ENCODE results near the gene ST8SIA6. TPM values are rescaled to one million over a fixed set of nuclear protein-coding genes. Genes with fewer than 3 reads are reported as not detected.

The ST8SIA6 gene
- total RNA-seq, 1 donor from 2014 or later, result 0.13 TPM

DNA sequence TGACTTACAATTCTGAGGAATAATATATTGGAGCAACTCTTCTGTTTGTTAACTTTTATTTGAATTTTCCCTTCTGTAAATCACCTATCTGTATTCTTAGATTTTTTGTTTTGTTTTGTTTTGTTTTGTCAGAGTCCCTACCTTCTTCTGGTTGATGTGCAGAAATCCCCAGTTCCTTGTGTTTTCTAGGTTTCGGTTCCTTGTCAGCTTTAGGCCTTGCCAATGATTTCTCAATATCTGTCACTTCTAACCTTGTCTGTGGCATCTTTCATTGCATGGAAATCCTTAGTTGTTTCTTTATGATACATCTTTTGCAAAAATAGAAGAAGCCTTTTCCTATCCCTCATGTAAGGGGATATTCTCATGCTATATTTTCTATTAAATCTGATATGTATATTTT, 21.7 kb upstream of the ST8SIA6 start:
- H3K27me3 Mint-ChIP-seq, result peaks cover 9% of the 10 kb centered on the region
- no peak overlapping the region for H3K27ac Mint-ChIP-seq
- intact Hi-C loops (cut with micrococcal nuclease), result no loop called here
- H3K36me3 Mint-ChIP-seq (ENCODE audit: low read depth), result no peaks in the 10 kb centered on the region
- POLR2A ChIA-PET, result no interaction called here
- H3K9me3 Mint-ChIP-seq, result peaks cover under 1% of the 10 kb centered on the region
- TF ChIP-seq, protein P1, sequence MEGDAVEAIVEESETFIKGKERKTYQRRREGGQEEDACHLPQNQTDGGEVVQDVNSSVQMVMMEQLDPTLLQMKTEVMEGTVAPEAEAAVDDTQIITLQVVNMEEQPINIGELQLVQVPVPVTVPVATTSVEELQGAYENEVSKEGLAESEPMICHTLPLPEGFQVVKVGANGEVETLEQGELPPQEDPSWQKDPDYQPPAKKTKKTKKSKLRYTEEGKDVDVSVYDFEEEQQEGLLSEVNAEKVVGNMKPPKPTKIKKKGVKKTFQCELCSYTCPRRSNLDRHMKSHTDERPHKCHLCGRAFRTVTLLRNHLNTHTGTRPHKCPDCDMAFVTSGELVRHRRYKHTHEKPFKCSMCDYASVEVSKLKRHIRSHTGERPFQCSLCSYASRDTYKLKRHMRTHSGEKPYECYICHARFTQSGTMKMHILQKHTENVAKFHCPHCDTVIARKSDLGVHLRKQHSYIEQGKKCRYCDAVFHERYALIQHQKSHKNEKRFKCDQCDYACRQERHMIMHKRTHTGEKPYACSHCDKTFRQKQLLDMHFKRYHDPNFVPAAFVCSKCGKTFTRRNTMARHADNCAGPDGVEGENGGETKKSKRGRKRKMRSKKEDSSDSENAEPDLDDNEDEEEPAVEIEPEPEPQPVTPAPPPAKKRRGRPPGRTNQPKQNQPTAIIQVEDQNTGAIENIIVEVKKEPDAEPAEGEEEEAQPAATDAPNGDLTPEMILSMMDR (IDR thresholded peaks at IDR 0.05), result no peak
- DNase-seq (no peak), ATAC-seq (ENCODE audit: low read depth) (no peak)
- H3K4me1 Mint-ChIP-seq, result no peaks in the 10 kb centered on the region
- CTCF ChIA-PET, result no interaction called here
- H3K4me3 Mint-ChIP-seq, result no peak overlapping the region

DNA sequence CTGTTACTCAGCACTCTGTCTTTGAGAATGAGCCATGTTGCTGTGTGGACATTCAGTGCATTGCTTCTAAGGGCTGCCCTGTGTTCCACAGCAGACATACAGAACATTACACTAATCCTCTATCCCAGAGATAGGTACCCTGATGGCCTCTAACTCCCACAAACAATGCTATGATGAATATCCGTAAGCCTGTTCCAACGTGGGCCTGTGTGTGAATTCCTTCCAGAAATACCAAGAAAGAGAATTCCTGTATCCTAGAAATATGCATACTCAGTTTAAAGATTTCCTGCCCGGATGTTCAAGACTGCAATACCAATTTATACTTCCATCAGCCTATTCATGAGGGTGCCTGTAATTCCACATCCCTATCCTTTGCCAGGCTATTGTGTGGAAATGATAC, 21.3 kb upstream of the ST8SIA6 start:
- ChIA-PET CTCF (no interaction called here), POLR2A (no interaction called here)
- ATAC-seq (ENCODE audit: low read depth), result no peak
- H3K4me3 Mint-ChIP-seq, result no peak overlapping the region
- H3K4me1 Mint-ChIP-seq, result no peaks in the 10 kb centered on the region
- H3K27me3 Mint-ChIP-seq, result peaks cover 9% of the 10 kb centered on the region
- TF ChIP-seq, protein P1 (IDR thresholded peaks at IDR 0.05), result no peak
- H3K27ac Mint-ChIP-seq, result no peak overlapping the region
- no peak for DNase-seq
- no peaks in the 10 kb centered on the region for H3K36me3 Mint-ChIP-seq (ENCODE audit: low read depth)
- intact Hi-C loops (cut with micrococcal nuclease), result no loop called here
- no peaks in the 10 kb centered on the region for H3K9me3 Mint-ChIP-seq

DNA sequence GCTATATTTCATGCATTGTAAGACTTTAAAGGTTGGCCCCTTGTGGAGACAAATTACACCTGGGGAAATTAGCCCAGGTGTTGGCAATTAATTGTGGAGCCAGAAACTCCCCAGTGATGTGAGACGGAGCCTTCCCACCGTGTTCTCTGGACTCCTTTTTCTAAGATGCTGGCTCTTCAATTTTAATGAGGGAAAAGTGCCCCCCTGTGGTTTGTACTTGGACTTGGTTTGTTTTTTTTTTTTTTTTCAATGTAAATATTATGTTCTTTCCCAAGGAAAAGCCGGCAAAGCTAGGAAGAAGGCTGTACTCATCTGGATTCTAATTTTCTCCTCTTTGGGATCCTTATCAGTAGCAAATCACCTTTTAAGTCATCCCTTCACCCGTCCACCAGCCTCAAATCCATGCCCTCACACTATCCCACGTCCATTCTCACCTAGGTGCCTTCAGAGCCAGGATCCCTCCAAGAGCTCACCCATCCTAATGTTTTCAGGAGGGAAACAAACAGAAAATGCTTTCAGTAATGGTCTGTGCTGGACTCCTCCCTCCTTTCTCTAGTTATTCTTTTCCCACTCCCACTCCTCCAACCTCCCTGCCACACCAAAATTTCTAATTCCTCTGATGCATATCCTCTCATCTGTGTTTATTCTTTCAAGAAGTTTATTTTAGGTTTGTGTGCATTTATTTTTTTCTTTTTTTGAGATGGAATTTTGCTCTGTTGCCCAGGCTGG, 20.4 kb upstream of the ST8SIA6 start:
- Mint-ChIP-seq H3K4me3 (no peak overlapping the region), H3K9me3 (peaks cover 3% of the 10 kb centered on the region), H3K27me3 (peaks cover 9% of the 10 kb centered on the region), H3K36me3 (ENCODE audit: low read depth) (no peaks in the 10 kb centered on the region), H3K27ac (no peak overlapping the region), H3K4me1 (no peaks in the 10 kb centered on the region)
- ATAC-seq (ENCODE audit: low read depth), result no peak
- ChIA-PET CTCF (no interaction called here), POLR2A (no interaction called here)
- intact Hi-C loops (cut with micrococcal nuclease), result no loop called here
- TF ChIP-seq, protein P1 (IDR thresholded peaks at IDR 0.05), result no peak
- no peak for DNase-seq

DNA sequence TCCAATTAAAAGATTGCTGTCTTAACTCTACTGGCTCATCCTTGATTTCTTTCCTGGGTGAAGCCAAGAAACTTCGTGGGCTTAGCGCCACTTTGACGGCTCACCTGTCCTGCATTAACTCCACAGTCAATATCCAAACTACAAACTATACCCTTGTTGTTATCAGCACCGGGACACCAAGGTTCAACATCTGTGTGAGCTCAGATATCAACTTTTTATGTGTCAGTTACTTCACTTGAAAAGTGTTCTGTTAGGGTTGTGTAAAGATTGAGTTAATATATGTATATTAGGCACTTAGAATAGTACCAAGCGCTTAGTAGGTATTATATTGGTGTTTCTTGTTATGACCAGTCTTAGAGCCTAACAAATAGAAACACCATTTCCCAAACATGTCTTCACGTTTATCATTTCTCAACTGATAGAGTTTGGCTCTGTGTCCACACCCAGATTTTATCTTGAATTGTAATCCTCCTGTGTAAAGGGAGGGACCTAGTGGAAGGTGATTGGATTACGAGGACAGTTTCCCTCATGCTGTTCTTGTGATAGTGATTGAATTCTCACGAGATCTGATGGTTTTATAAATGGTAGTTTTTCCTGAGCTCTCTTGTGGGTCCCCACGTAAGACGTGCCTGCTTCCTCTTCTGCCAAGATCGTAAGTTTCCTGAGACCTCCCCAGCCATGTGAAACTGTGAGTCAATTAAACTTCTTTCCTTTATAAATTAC, 19.0 kb upstream of the ST8SIA6 start:
- Mint-ChIP-seq H3K4me1 (no peaks in the 10 kb centered on the region), H3K36me3 (ENCODE audit: low read depth) (no peaks in the 10 kb centered on the region), H3K27ac (no peak overlapping the region), H3K27me3 (peaks cover 8% of the 10 kb centered on the region), H3K9me3 (peaks cover 3% of the 10 kb centered on the region), H3K4me3 (no peak overlapping the region)
- ATAC-seq (ENCODE audit: low read depth) (no peak), DNase-seq (no peak)
- TF ChIP-seq, protein P1 (IDR thresholded peaks at IDR 0.05), result no peak
- intact Hi-C loops (cut with micrococcal nuclease), result no loop called here
- ChIA-PET CTCF (no interaction called here), POLR2A (no interaction called here)

DNA sequence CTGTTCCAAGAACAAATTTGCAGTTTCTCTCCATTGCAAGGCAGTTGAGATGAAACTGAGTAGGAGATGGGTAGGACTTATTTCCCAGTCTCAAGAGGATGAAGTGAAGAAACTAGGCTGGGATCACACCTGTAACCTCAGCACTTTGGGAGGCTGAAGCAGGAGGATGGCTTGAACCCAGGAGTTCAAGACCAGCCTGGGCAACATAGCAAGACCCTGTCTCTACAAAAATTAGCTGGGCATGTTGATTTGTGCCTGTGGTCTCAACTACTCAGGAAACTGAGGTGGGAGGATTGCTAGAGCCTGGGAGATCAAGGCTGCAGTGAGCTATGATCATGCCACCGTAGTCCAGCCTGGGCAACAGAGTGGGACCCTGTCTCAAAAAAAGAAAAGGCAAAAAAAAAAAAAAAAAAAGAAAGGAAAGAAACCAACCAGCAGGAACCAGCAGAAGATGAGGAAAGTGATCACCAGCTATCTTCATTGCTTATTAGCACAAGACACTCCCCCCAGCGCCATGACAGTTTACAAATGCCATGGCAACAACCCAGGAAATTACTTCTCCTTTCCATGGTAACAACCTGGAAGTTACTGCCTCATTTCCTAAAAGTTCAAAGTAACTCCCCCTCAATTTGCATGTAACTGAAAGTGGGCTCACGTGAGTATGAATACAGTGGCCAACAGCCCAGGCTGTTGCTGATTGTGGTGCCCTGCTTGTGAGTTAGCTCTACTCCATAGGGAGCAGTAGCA, 18.3 kb upstream of the ST8SIA6 start:
- Mint-ChIP-seq H3K4me1 (no peaks in the 10 kb centered on the region), H3K36me3 (ENCODE audit: low read depth) (no peaks in the 10 kb centered on the region), H3K9me3 (peaks cover 3% of the 10 kb centered on the region), H3K27ac (no peak overlapping the region), H3K4me3 (no peak overlapping the region), H3K27me3 (peaks cover 8% of the 10 kb centered on the region)
- ChIA-PET CTCF (no interaction called here), POLR2A (no interaction called here)
- ATAC-seq (ENCODE audit: low read depth), result no peak
- no peak for DNase-seq
- intact Hi-C loops (cut with micrococcal nuclease), result no loop called here
- TF ChIP-seq, protein P1 (IDR thresholded peaks at IDR 0.05), result no peak

Measured in activated B cell treated with CpG ODN at 0.5 μM for 24 hours (primary cell).